Measurements from ENCODE around the gene CD79B. TPM values are rescaled to one million over a fixed set of nuclear protein-coding genes. Genes with fewer than 3 reads are reported as not detected.

CD79B gene
- total RNA-seq, 1 experiment from 2014 or later = not detected

DNA sequence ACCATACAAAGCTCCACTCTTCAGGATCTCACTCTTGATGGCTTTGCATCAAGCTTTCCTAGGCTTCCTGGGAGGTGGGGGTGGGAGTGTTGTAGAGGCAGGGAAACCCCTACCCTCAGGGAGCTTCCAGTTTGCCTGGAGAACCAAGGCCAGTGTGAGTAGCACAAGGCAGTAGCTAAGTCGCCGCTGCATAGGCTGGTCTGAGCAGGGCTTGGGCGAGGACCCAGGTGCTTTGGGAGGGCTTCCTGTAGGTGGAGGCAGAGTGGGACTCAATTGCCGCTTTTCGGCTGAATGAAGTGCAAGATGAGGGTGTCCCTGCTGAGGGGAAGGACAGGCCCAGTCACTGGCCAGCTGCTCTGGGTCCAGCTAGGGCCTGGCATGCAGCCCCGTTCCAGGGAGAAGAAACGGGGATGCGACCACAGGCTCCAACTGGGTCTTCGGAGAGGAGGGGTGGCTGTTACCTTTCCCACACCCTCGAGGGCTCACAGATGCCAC lies 3.9 kb downstream of the CD79B start:
- POLR2A ChIA-PET = no interaction called here
- BruUV-seq (replicated peaks) = no TSS peak
- no peak overlapping the region for H3K4me3 ChIP-seq (ENCODE audit: low read depth, low read length)
- Mint-ChIP-seq H3K4me1 (ENCODE audit: low read depth, unreplicated experiment) (no peaks in the 10 kb centered on the region), H3K27ac (ENCODE audit: unreplicated experiment) (no peak overlapping the region), H3K4me3 (ENCODE audit: unreplicated experiment) (no peak overlapping the region), H3K36me3 (ENCODE audit: insufficient read depth, unreplicated experiment) (no peaks in the 10 kb centered on the region), H3K9me3 (ENCODE audit: unreplicated experiment) (no peaks in the 10 kb centered on the region), H3K27me3 (ENCODE audit: insufficient read depth, unreplicated experiment) (peaks cover 3% of the 10 kb centered on the region)
- DNase-seq = no peak
- intact Hi-C loops (cut with micrococcal nuclease; ENCODE audit: unreplicated experiment) = no loop called here
- H3K4me1 ChIP-seq = no peaks in the 10 kb centered on the region
- CTCF ChIA-PET = interaction anchor here (0.6 to 1.0 kb wide), 4 partner anchors 13 to 316 kb away, joined by 3 to 5 read pairs (median 4); no protein-coding TSS in a partner anchor
- H3K36me3 ChIP-seq (ENCODE audit: control insufficient read depth, insufficient read depth, low read length) = no peaks in the 10 kb centered on the region
- no peak for TF ChIP-seq CTCF (IDR thresholded peaks at IDR 0.05; ENCODE audit: insufficient read depth in 1 of 2, low read depth in 1 of 2, low read length in 1 of 2, severe bottlenecking in 1 of 2, unreplicated experiment in 1 of 2)
- no peaks in the 10 kb centered on the region for H3K27me3 ChIP-seq (replicated peaks; ENCODE audit: control insufficient read depth, insufficient read depth, low read length)
- H3K9me3 ChIP-seq = no peaks in the 10 kb centered on the region

DNA sequence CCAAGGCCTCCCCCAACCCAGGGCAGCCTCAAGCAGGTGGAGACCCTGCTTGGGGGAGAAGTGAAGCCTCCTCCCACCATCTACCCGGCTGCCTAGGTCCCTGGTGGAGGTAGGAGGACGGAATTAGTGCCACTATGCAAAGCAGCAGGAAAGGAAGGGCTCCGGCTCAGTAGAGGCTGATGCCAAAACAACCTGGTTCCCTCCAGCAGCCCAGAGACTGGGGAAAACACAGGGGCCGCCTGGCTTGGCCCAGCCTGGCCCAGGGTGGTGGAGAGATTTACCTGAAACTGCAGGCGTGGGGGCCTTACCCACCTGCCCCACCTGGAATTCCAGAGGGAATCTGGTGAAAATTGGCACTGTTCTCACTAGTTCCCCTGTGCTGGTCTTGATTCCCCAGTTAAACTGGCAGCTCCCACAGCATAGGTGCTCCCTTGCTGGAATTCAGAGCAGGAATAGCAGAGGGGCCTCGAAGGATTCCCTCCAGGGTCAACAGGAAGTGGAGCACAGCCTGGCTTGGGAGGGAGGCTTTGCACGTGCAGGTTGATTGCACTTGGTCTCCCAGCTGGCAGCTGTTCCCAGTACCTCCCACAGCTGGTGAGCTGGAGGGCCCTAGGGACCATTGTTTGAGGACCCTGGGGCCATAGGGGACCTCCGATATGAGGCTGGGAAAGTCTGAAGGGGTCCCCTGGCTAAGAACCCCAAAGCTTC lies 4.5 kb downstream of the CD79B start:
- CTCF ChIA-PET = interaction anchor here (0.6 to 1.0 kb wide), 4 partner anchors 14 to 316 kb away, joined by 3 to 5 read pairs (median 4); no protein-coding TSS in a partner anchor
- Histone ChIP-seq H3K36me3 (ENCODE audit: control insufficient read depth, insufficient read depth, low read length) (no peaks in the 10 kb centered on the region), H3K4me3 (ENCODE audit: low read depth, low read length) (no peak overlapping the region), H3K4me1 (no peaks in the 10 kb centered on the region), H3K9me3 (no peaks in the 10 kb centered on the region), H3K27me3 (replicated peaks; ENCODE audit: control insufficient read depth, insufficient read depth, low read length) (no peaks in the 10 kb centered on the region)
- no peak overlapping the region for H3K27ac Mint-ChIP-seq (ENCODE audit: unreplicated experiment)
- POLR2A ChIA-PET = no interaction called here
- H3K36me3 Mint-ChIP-seq (ENCODE audit: insufficient read depth, unreplicated experiment) = no peaks in the 10 kb centered on the region
- no TSS peak for BruUV-seq (replicated peaks)
- no peak for TF ChIP-seq CTCF (IDR thresholded peaks at IDR 0.05; ENCODE audit: insufficient read depth in 1 of 2, low read depth in 1 of 2, low read length in 1 of 2, severe bottlenecking in 1 of 2, unreplicated experiment in 1 of 2)
- no peak overlapping the region for H3K4me3 Mint-ChIP-seq (ENCODE audit: unreplicated experiment)
- no peaks in the 10 kb centered on the region for H3K9me3 Mint-ChIP-seq (ENCODE audit: unreplicated experiment)
- H3K27me3 Mint-ChIP-seq (ENCODE audit: insufficient read depth, unreplicated experiment) = peaks cover 3% of the 10 kb centered on the region
- intact Hi-C loops (cut with micrococcal nuclease; ENCODE audit: unreplicated experiment) = no loop called here
- H3K4me1 Mint-ChIP-seq (ENCODE audit: low read depth, unreplicated experiment) = no peaks in the 10 kb centered on the region
- no peak for DNase-seq

GRCh38 chr17:63926164-63926563 lies 6.0 kb downstream of the CD79B start:
- H3K9me3 ChIP-seq = no peaks in the 10 kb centered on the region
- no peaks in the 10 kb centered on the region for H3K36me3 Mint-ChIP-seq (ENCODE audit: insufficient read depth, unreplicated experiment)
- POLR2A ChIA-PET = no interaction called here
- no peak for TF ChIP-seq CTCF (IDR thresholded peaks at IDR 0.05; ENCODE audit: insufficient read depth in 1 of 2, low read depth in 1 of 2, low read length in 1 of 2, severe bottlenecking in 1 of 2, unreplicated experiment in 1 of 2)
- no peaks in the 10 kb centered on the region for H3K9me3 Mint-ChIP-seq (ENCODE audit: unreplicated experiment)
- no peak overlapping the region for H3K4me3 ChIP-seq (ENCODE audit: low read depth, low read length)
- no peak for DNase-seq
- no peaks in the 10 kb centered on the region for H3K27me3 ChIP-seq (replicated peaks; ENCODE audit: control insufficient read depth, insufficient read depth, low read length)
- peaks cover 3% of the 10 kb centered on the region for H3K27me3 Mint-ChIP-seq (ENCODE audit: insufficient read depth, unreplicated experiment)
- no peaks in the 10 kb centered on the region for H3K36me3 ChIP-seq (ENCODE audit: control insufficient read depth, insufficient read depth, low read length)
- CTCF ChIA-PET = no interaction called here
- H3K4me1 Mint-ChIP-seq (ENCODE audit: low read depth, unreplicated experiment) = no peaks in the 10 kb centered on the region
- no peak overlapping the region for H3K4me3 Mint-ChIP-seq (ENCODE audit: unreplicated experiment)
- BruUV-seq (replicated peaks) = no TSS peak
- H3K4me1 ChIP-seq = no peaks in the 10 kb centered on the region
- intact Hi-C loops (cut with micrococcal nuclease; ENCODE audit: unreplicated experiment) = no loop called here
- no peak overlapping the region for H3K27ac Mint-ChIP-seq (ENCODE audit: unreplicated experiment)
